Memory B cell (primary cell): ENCODE measurements around the gene PEX19.
A peak's percentile ranks its signal among the peaks of the same experiment; 100 is the strongest.

Source experiments
- ATAC-seq: fragments of 150-1000 bp; cut with Tn5 transposase; 2 replicates; pipeline ENCODE4 v1.10.0; 2021; ENCODE audit warnings: low read depth, mild to moderate bottlenecking, moderate library complexity
- DNase-seq, 2 donors: peaks; one replicate each; pipeline ENCODE4 v3.0.0; 2022; ENCODE audit warnings: low spot score in 2 of 2
- H3K27ac Mint-ChIP-seq: one replicate; pipeline ENCODE4 v1.8.0; 2022; ENCODE audit warnings: mild to moderate bottlenecking, moderate library complexity, mixed read lengths
- H3K27me3 Mint-ChIP-seq: one replicate; pipeline ENCODE4 v1.8.0; 2022; ENCODE audit warnings: mixed read lengths
- H3K36me3 Mint-ChIP-seq: one replicate; pipeline ENCODE4 v1.8.0; 2022; ENCODE audit warnings: mild to moderate bottlenecking, mixed read lengths
- H3K4me1 Mint-ChIP-seq: one replicate; pipeline ENCODE4 v1.8.0; 2022; ENCODE audit warnings: mixed read lengths
- H3K4me3 Mint-ChIP-seq: one replicate; pipeline ENCODE4 v1.8.0; 2022; ENCODE audit warnings: mild to moderate bottlenecking, moderate library complexity, mixed read lengths
- H3K9me3 Mint-ChIP-seq: one replicate; pipeline ENCODE4 v1.8.0; 2022; ENCODE audit warnings: mixed read lengths

PEX19 gene

GRCh38 chr1:160284782-160285344, at the start of gene PEX19:
PEX19 (minus strand) TSS chr1:160285133; CDS start chr1:160285124, 9 bp downstream.
- peaks cover 17% of the 10 kb centered on the region for H3K4me1 Mint-ChIP-seq
- H3K4me3 Mint-ChIP-seq: peak within 1 kb of the TSS; percentile 98
- peak within 1 kb of the TSS; percentile 96 for H3K27ac Mint-ChIP-seq
- H3K36me3 Mint-ChIP-seq: peaks cover 15% of the 10 kb centered on the region
- no peaks in the 10 kb centered on the region for H3K9me3 Mint-ChIP-seq
- ATAC-seq (peak; percentile 100), DNase-seq (peak; percentile 91)
- H3K27me3 Mint-ChIP-seq: no peaks in the 10 kb centered on the region

GRCh38 chr1:160332516-160332915, 47.6 kb upstream of the PEX19 start:
- no peaks in the 10 kb centered on the region for H3K27me3 Mint-ChIP-seq
- DNase-seq: no peak
- H3K36me3 Mint-ChIP-seq: peaks cover 28% of the 10 kb centered on the region

GRCh38 chr1:160330119-160330518, 45.2 kb upstream of the PEX19 start:
- Mint-ChIP-seq H3K27me3 (no peaks in the 10 kb centered on the region), H3K4me3 (no peak overlapping the region), H3K9me3 (no peaks in the 10 kb centered on the region), H3K36me3 (peaks cover 34% of the 10 kb centered on the region), H3K4me1 (peaks cover 5% of the 10 kb centered on the region), H3K27ac (peak overlapping the region; percentile 51)
- DNase-seq (no peak), ATAC-seq (no peak)

More at GRCh38 chr1:160332516-160332915, 47.6 kb upstream of the PEX19 start:
- Mint-ChIP-seq H3K4me3 (no peak overlapping the region), H3K4me1 (peaks cover 5% of the 10 kb centered on the region), H3K9me3 (no peaks in the 10 kb centered on the region), H3K27ac (no peak overlapping the region)
- no peak for ATAC-seq

GRCh38 chr1:160328184-160328583, 43.3 kb upstream of the PEX19 start:
- Mint-ChIP-seq H3K27ac (no peak overlapping the region), H3K4me1 (peaks cover 5% of the 10 kb centered on the region), H3K9me3 (no peaks in the 10 kb centered on the region), H3K4me3 (no peak overlapping the region), H3K27me3 (no peaks in the 10 kb centered on the region), H3K36me3 (peaks cover 35% of the 10 kb centered on the region)
- DNase-seq (no peak), ATAC-seq (no peak)

- ATAC-seq: no peak
These were observed 41.5 kb upstream of the PEX19 start for GRCh38 chr1:160326418-160326817.

GRCh38 chr1:160325252-160325651, 40.3 kb upstream of the PEX19 start:
- no peak overlapping the region for H3K4me3 Mint-ChIP-seq
- H3K36me3 Mint-ChIP-seq: peaks cover 36% of the 10 kb centered on the region
- DNase-seq: no peak
- no peaks in the 10 kb centered on the region for H3K9me3 Mint-ChIP-seq
- ATAC-seq: no peak
- peaks cover 3% of the 10 kb centered on the region for H3K4me1 Mint-ChIP-seq
- peak overlapping the region; percentile 55 for H3K27ac Mint-ChIP-seq
- H3K27me3 Mint-ChIP-seq: no peaks in the 10 kb centered on the region

More at GRCh38 chr1:160326418-160326817, 41.5 kb upstream of the PEX19 start:
- H3K36me3 Mint-ChIP-seq: peaks cover 37% of the 10 kb centered on the region
- H3K27ac Mint-ChIP-seq: no peak overlapping the region
- DNase-seq: no peak
- H3K4me1 Mint-ChIP-seq: peaks cover 5% of the 10 kb centered on the region
- no peak overlapping the region for H3K4me3 Mint-ChIP-seq
- H3K27me3 Mint-ChIP-seq: no peaks in the 10 kb centered on the region
- no peaks in the 10 kb centered on the region for H3K9me3 Mint-ChIP-seq

- H3K27ac Mint-ChIP-seq: no peak overlapping the region
These were observed 37.9 kb upstream of the PEX19 start for GRCh38 chr1:160322831-160323230.

GRCh38 chr1:160315359-160315758, 30.4 kb upstream of the PEX19 start:
- H3K36me3 Mint-ChIP-seq: peaks cover 68% of the 10 kb centered on the region
- H3K4me1 Mint-ChIP-seq: peaks cover 10% of the 10 kb centered on the region
- DNase-seq (no peak), ATAC-seq (no peak)
- peaks cover 9% of the 10 kb centered on the region for H3K9me3 Mint-ChIP-seq
- H3K4me3 Mint-ChIP-seq: no peak overlapping the region
- no peaks in the 10 kb centered on the region for H3K27me3 Mint-ChIP-seq
- peak overlapping the region; percentile 63 for H3K27ac Mint-ChIP-seq

More at GRCh38 chr1:160322831-160323230, 37.9 kb upstream of the PEX19 start:
- Mint-ChIP-seq H3K4me1 (peaks cover 6% of the 10 kb centered on the region), H3K4me3 (no peak overlapping the region), H3K27me3 (no peaks in the 10 kb centered on the region), H3K36me3 (peaks cover 42% of the 10 kb centered on the region), H3K9me3 (no peaks in the 10 kb centered on the region)
- no peak for DNase-seq
- no peak for ATAC-seq

GRCh38 chr1:160309571-160309970, 24.6 kb upstream of the PEX19 start:
- ATAC-seq: no peak
- Mint-ChIP-seq H3K27ac (peak overlapping the region; percentile 97), H3K4me1 (peaks cover 32% of the 10 kb centered on the region), H3K9me3 (no peaks in the 10 kb centered on the region), H3K36me3 (peaks cover 53% of the 10 kb centered on the region), H3K4me3 (no peak overlapping the region), H3K27me3 (no peaks in the 10 kb centered on the region)
- DNase-seq: no peak

- ATAC-seq (no peak), DNase-seq (no peak)
- peaks cover 52% of the 10 kb centered on the region for H3K36me3 Mint-ChIP-seq
- H3K4me3 Mint-ChIP-seq: no peak overlapping the region
- no peaks in the 10 kb centered on the region for H3K27me3 Mint-ChIP-seq
- H3K4me1 Mint-ChIP-seq: peaks cover 32% of the 10 kb centered on the region
- H3K9me3 Mint-ChIP-seq: no peaks in the 10 kb centered on the region
- H3K27ac Mint-ChIP-seq: peak overlapping the region; percentile 97
These were observed 24.2 kb upstream of the PEX19 start for GRCh38 chr1:160309185-160309557.

GRCh38 chr1:160308451-160309184, 23.7 kb upstream of the PEX19 start:
- peak overlapping the region; percentile 97 for H3K27ac Mint-ChIP-seq
- H3K36me3 Mint-ChIP-seq: peaks cover 51% of the 10 kb centered on the region
- no peak overlapping the region for H3K4me3 Mint-ChIP-seq
- H3K4me1 Mint-ChIP-seq: peaks cover 32% of the 10 kb centered on the region
- H3K27me3 Mint-ChIP-seq: no peaks in the 10 kb centered on the region
- no peaks in the 10 kb centered on the region for H3K9me3 Mint-ChIP-seq
- no peak for ATAC-seq
- no peak for DNase-seq

- H3K27ac Mint-ChIP-seq: peak overlapping the region; percentile 97
- DNase-seq: peak; percentile 37 to 59
These were observed 22.3 kb upstream of the PEX19 start for GRCh38 chr1:160307118-160307791.

GRCh38 chr1:160300173-160300572, 15.2 kb upstream of the PEX19 start:
- H3K36me3 Mint-ChIP-seq: peaks cover 39% of the 10 kb centered on the region
- no peak overlapping the region for H3K27ac Mint-ChIP-seq
- no peak for ATAC-seq

More at GRCh38 chr1:160307118-160307791, 22.3 kb upstream of the PEX19 start:
- peaks cover 32% of the 10 kb centered on the region for H3K4me1 Mint-ChIP-seq
- H3K4me3 Mint-ChIP-seq: peak overlapping the region; percentile 60
- H3K27me3 Mint-ChIP-seq: no peaks in the 10 kb centered on the region
- H3K9me3 Mint-ChIP-seq: no peaks in the 10 kb centered on the region
- ATAC-seq: peak; percentile 100
- peaks cover 46% of the 10 kb centered on the region for H3K36me3 Mint-ChIP-seq

GRCh38 chr1:160296036-160296435, 11.1 kb upstream of the PEX19 start:
- no peak for DNase-seq
- Mint-ChIP-seq H3K4me3 (no peak overlapping the region), H3K27ac (no peak overlapping the region), H3K9me3 (no peaks in the 10 kb centered on the region), H3K27me3 (no peaks in the 10 kb centered on the region), H3K4me1 (peaks cover 4% of the 10 kb centered on the region), H3K36me3 (peaks cover 57% of the 10 kb centered on the region)
- no peak for ATAC-seq

More at GRCh38 chr1:160300173-160300572, 15.2 kb upstream of the PEX19 start:
- Mint-ChIP-seq H3K9me3 (no peaks in the 10 kb centered on the region), H3K4me3 (no peak overlapping the region), H3K4me1 (no peaks in the 10 kb centered on the region), H3K27me3 (no peaks in the 10 kb centered on the region)
- no peak for DNase-seq
